Dendritic cell treated with granulocyte-macrophage colony-stimulating factor and Interleukin-4, amounts not matched to agents 40 ng/mL and 50 ng/mL, for 4 days (primary cell): Measurements from ENCODE around the gene OXNAD1.
A peak's percentile ranks its signal among the peaks of the same experiment; 100 is the strongest.

Experiments
- H3K27ac Mint-ChIP-seq: one replicate; pipeline ENCODE4 v1.8.0; 2022; ENCODE audit warnings: mild to moderate bottlenecking, mixed read lengths
- H3K27me3 Mint-ChIP-seq: one replicate; pipeline ENCODE4 v1.8.0; 2022; ENCODE audit warnings: mild to moderate bottlenecking, mixed read lengths
- H3K36me3 Mint-ChIP-seq: one replicate; pipeline ENCODE4 v1.8.0; 2022; ENCODE audit warnings: low read depth, mixed read lengths
- H3K4me1 Mint-ChIP-seq: one replicate; pipeline ENCODE4 v1.8.0; 2022; ENCODE audit warnings: low read depth, mixed read lengths
- H3K4me3 Mint-ChIP-seq: one replicate; pipeline ENCODE4 v1.8.0; 2022; ENCODE audit warnings: mild to moderate bottlenecking, moderate library complexity, mixed read lengths
- H3K9me3 Mint-ChIP-seq: one replicate; pipeline ENCODE4 v1.8.0; 2022; ENCODE audit warnings: mixed read lengths
- intact Hi-C: fragments of 100-400 bp; cut with micrococcal nuclease; formaldehyde crosslinking; loops from one replicate; pipeline ENCODE4 v1.15.0; 2022

OXNAD1 gene, protein sequence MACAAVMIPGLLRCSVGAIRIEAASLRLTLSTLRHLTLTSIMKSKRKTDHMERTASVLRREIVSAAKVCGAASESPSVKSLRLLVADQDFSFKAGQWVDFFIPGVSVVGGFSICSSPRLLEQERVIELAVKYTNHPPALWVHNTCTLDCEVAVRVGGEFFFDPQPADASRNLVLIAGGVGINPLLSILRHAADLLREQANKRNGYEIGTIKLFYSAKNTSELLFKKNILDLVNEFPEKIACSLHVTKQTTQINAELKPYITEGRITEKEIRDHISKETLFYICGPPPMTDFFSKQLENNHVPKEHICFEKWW

DNA sequence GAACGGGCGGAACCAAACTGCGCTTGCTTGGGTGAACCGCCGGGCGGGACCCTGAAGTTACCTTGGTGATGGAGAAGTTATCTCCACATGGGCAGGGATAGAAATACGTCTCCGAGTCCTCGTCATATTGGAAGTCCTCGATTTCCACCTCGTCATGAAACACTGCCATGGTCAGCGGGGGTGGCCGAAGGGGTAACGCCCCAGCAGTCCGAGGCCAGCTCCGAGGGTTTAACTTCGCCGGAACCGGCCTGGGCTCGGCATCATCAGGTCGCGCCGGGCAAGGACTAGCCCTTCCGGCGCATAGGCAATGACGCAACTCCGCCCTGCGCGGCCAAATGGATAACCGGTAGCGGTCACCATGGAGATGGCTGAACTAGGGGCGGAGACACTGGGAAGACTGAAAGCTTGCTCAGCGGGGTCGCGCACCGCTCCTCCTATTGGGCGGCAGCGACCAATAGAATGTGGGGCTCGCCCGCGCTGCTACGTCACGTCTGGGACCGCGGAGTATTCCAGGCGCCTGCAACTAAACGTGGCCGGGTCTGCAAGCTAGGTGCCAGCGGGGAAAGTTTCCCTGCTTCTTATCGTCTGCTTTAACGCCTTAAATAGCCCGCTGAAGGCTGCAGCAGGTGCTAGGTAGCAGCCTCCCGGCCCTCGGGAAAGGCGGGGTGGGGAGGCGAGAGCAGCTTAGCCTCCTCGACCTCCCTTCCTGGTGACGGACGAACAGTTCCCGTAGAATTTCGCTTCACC is at the start of gene OXNAD1, which contains the start of gene DPH3:
Gene OXNAD1, plus strand, starts transcription at position 505 of the 747 bp plus-strand sequence. CDS start 5,741 bp downstream, outside the sequence.
Gene DPH3, minus strand, starts transcription at position 236 of the 747 bp plus-strand sequence. Its CDS starts 67 bp downstream, at position 169.
- H3K4me1 Mint-ChIP-seq = peaks cover 20% of the 10 kb centered on the region
- intact Hi-C loops = no loop called here
- H3K27ac Mint-ChIP-seq = peak within 1 kb of the TSS; percentile 89
- peak within 1 kb of the TSS; percentile 93 for H3K4me3 Mint-ChIP-seq
- H3K36me3 Mint-ChIP-seq = peaks cover 21% of the 10 kb centered on the region
- H3K27me3 Mint-ChIP-seq = no peaks in the 10 kb centered on the region
- no peaks in the 10 kb centered on the region for H3K9me3 Mint-ChIP-seq

DNA sequence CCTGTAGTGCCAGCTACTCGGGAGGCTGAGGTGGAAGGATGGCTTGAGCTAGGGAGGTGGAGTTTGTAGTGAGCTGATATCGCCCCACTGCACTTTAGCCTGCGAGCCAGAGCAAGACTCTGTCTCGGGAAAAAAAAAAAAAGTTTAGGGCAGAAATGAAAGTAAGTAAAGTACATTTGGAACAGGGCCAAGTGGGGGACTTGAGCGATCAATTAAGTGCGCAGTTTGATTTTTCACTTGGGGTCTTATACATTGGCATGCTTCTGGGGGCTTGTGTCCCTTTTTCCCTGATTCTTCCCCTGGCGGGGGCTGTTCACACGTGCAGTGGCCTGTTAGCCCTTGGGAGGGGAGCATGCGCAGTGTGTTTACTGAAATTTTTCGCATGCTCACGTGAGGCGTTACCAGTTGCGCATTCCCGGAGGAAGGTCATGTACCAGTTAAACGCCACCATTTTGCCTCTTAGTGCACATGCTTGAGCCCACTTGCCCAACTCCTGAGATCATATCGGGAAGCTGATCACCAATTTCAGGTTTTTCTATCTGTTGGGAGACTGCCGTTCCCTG is 48.6 kb upstream of the OXNAD1 start:
- Mint-ChIP-seq H3K36me3 (no peaks in the 10 kb centered on the region), H3K4me1 (no peaks in the 10 kb centered on the region), H3K27me3 (no peaks in the 10 kb centered on the region), H3K9me3 (no peaks in the 10 kb centered on the region), H3K4me3 (no peak overlapping the region), H3K27ac (no peak overlapping the region)
- intact Hi-C loops = no loop called here

DNA sequence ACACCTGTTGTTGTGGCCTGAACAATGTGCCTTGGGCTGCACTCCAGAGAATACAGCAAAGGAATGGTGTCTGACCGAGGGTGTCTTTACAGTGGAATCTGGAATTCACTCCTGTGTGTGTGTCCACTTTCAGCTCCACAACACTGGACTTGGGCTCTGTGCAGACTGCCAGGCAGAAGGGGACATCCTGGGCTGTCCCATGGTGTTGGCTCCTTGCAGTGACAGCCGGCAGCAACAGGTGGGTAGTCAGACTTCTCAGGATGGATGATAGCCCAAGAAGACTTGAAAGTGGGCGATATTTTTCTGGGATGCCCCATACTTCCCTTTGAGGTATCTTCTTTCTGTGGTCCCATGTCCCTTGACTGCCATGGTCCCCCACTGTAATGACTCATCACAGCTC is 45.2 kb upstream of the OXNAD1 start:
- H3K27me3 Mint-ChIP-seq = no peaks in the 10 kb centered on the region
- H3K36me3 Mint-ChIP-seq = no peaks in the 10 kb centered on the region
- peaks cover 2% of the 10 kb centered on the region for H3K4me1 Mint-ChIP-seq
- no peaks in the 10 kb centered on the region for H3K9me3 Mint-ChIP-seq
- H3K4me3 Mint-ChIP-seq = no peak overlapping the region
- intact Hi-C loops = no loop called here
- H3K27ac Mint-ChIP-seq = no peak overlapping the region

DNA sequence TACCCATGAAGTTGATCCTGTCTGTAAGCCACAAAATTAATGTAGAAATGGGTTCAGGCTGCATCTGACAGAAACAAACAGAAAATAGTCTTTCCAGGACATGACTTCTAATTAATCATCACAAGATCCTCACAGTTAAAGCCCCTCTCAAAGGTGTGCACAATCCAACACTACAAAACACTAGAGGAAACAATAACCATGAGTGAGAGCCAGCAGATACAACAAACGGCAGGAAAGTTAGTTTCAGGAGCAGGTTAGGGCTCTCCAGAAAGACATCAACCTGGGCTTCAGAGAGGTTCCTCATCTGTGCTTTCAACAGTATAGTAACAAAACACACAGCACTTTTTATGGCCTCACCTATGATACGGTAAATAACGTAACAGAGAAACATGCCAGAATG is 43.0 kb upstream of the OXNAD1 start:
- Mint-ChIP-seq H3K27me3 (no peaks in the 10 kb centered on the region), H3K4me1 (peaks cover 6% of the 10 kb centered on the region), H3K27ac (no peak overlapping the region), H3K4me3 (no peak overlapping the region), H3K36me3 (no peaks in the 10 kb centered on the region), H3K9me3 (peaks cover 9% of the 10 kb centered on the region)
- intact Hi-C loops = no loop called here

DNA sequence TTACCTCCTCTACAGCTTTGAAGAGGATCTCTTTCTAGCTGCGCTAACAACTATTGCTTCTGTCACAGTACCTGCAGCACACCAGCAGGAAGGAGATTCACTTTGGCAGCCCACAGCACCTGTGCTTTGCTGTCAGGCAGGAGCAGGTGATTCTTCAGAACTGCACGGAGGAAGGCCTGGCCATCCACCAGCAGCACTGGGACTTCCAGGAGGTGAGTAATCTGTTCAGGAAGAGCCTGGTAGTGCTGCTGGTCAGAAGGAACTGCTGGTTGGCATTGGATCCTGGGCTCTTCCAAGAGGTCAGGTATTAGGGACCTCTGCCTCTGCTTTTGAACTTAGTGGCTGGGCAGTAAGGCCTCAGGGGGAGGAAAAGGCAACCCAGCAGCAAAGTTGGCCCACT is 42.5 kb upstream of the OXNAD1 start:
- peaks cover 6% of the 10 kb centered on the region for H3K4me1 Mint-ChIP-seq
- no peaks in the 10 kb centered on the region for H3K27me3 Mint-ChIP-seq
- H3K9me3 Mint-ChIP-seq = peaks cover 9% of the 10 kb centered on the region
- H3K4me3 Mint-ChIP-seq = no peak overlapping the region
- H3K36me3 Mint-ChIP-seq = no peaks in the 10 kb centered on the region
- H3K27ac Mint-ChIP-seq = no peak overlapping the region
- intact Hi-C loops = no loop called here

DNA sequence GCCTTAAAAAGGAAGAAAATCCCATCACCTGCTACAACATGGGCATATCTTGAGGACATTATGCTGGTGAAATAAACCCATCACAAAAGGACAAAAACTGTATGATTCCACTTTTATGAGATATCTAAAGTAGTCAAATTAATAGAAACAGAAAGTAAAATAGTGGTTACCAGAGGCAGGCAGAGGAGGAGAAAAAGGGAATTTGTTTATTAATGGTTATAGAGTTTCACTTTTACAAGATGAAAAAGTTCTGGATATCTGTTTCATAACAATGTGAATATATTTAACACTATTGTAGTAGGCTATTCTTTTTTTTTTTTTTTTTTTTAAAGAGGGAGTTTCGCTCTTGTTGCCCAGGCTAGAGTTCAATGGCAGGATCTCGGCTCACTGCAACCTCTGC is 40.7 kb upstream of the OXNAD1 start:
- Mint-ChIP-seq H3K9me3 (peaks cover 9% of the 10 kb centered on the region), H3K27me3 (no peaks in the 10 kb centered on the region), H3K4me3 (no peak overlapping the region), H3K27ac (no peak overlapping the region), H3K4me1 (peaks cover 6% of the 10 kb centered on the region), H3K36me3 (no peaks in the 10 kb centered on the region)
- intact Hi-C loops = no loop called here

DNA sequence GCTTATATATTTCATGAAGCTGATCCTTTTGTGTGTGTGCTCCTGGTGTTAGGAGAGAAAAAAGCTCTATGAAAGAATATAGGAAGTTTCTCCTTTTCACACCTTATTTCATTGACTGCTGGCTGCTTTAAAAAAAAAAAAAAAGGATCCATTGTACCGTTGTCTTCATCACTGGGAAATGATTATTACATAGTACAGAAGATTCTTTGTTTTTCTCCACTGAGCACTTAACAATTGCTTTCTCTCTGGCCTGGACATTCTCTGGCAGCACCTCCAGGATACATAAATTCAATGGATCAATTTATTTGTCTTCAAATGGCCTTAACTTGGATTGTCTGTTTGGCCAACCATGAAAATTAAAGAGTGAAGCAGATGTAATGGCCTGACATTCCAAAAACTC is 37.4 kb upstream of the OXNAD1 start:
- intact Hi-C loops = no loop called here
- Mint-ChIP-seq H3K27ac (no peak overlapping the region), H3K36me3 (no peaks in the 10 kb centered on the region), H3K9me3 (peaks cover 9% of the 10 kb centered on the region), H3K4me3 (no peak overlapping the region), H3K27me3 (no peaks in the 10 kb centered on the region), H3K4me1 (peaks cover 6% of the 10 kb centered on the region)

DNA sequence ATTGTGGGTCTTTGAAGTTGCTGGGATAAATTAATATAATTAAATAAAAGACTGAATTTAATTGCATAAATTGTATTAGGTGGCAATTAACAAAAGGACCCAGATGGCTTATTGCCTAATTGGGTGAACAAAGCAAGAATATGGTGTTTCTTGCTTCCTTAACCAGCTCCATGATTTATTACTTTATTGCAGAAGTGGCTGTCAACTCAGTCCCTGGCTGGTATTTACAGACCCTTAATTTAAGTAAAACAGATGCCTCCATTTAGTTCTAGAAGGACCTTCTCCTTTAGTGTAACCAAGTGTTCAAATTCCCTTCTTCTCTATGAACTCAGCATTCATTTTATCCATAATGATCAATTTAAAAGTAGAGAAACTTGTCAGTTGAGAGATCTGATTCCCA is 35.3 kb upstream of the OXNAD1 start:
- H3K36me3 Mint-ChIP-seq = no peaks in the 10 kb centered on the region
- intact Hi-C loops = no loop called here
- no peak overlapping the region for H3K27ac Mint-ChIP-seq
- H3K4me1 Mint-ChIP-seq = peaks cover 12% of the 10 kb centered on the region
- no peaks in the 10 kb centered on the region for H3K27me3 Mint-ChIP-seq
- peaks cover 9% of the 10 kb centered on the region for H3K9me3 Mint-ChIP-seq
- H3K4me3 Mint-ChIP-seq = no peak overlapping the region

DNA sequence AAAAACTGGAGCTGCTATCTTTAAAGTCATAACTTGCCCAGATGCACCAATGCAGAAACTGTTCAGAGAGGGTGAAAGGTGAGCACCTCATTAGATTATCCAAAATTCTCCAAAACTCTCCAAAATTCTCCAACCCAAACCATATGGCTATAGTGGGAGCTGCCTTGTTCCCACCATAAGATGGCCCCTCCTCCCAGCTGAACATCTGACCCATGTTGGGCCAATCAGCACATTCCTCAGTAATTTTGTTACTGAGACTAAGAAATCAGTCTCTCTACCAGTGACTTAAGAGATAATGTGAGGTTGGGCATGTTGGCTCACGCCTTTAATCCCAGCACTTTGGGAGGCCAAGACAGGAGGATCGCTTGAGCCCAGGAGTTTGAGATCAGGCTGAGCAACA is 33.0 kb upstream of the OXNAD1 start:
- no peaks in the 10 kb centered on the region for H3K9me3 Mint-ChIP-seq
- intact Hi-C loops = no loop called here
- no peak overlapping the region for H3K27ac Mint-ChIP-seq
- no peaks in the 10 kb centered on the region for H3K27me3 Mint-ChIP-seq
- H3K36me3 Mint-ChIP-seq = no peaks in the 10 kb centered on the region
- no peak overlapping the region for H3K4me3 Mint-ChIP-seq
- H3K4me1 Mint-ChIP-seq = peaks cover 6% of the 10 kb centered on the region

DNA sequence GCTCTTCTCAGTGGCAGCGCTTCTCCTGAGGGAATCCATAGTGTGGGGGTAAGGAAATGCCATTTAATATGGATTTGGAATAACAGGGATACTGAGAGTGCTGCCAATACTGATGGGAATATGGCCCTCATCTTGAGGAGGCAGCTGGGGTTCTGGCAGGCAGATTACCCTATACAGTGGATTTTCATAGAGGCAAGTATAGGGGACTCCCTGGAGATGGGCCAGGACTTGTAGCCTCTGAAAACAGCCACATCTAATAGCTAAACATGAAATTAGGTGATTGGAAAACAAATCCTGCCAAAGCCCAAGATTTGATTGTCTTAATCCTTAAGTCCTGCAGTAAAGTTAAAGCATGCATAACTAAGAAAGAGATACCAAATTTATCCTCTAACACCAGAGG is 31.2 kb upstream of the OXNAD1 start:
- H3K27me3 Mint-ChIP-seq = no peaks in the 10 kb centered on the region
- H3K9me3 Mint-ChIP-seq = no peaks in the 10 kb centered on the region
- H3K4me1 Mint-ChIP-seq = peaks cover 7% of the 10 kb centered on the region
- H3K27ac Mint-ChIP-seq = no peak overlapping the region
- H3K36me3 Mint-ChIP-seq = no peaks in the 10 kb centered on the region
- intact Hi-C loops = no loop called here
- H3K4me3 Mint-ChIP-seq = no peak overlapping the region

DNA sequence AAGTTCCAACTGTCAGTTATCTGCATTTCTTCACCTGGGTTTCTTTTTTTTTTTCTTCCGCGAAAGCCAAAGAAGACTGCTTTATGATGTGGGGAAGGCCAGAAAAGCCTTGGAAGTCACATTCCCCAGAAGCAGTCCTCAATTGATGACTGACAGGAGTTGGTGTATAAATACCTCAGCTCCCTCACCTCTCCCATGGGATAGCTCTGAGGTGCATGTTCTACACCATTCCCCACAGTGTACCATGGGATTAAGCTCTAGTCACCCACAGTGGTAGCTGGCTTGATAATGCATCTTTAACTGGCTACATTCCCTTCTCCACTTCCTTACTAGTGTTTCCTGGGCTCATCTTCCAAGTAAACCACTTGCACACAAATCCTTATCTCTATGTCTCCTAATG is 30.7 kb upstream of the OXNAD1 start:
- H3K4me3 Mint-ChIP-seq = no peak overlapping the region
- H3K9me3 Mint-ChIP-seq = no peaks in the 10 kb centered on the region
- H3K27me3 Mint-ChIP-seq = no peaks in the 10 kb centered on the region
- intact Hi-C loops = no loop called here
- H3K27ac Mint-ChIP-seq = no peak overlapping the region
- no peaks in the 10 kb centered on the region for H3K36me3 Mint-ChIP-seq
- H3K4me1 Mint-ChIP-seq = peaks cover 12% of the 10 kb centered on the region

DNA sequence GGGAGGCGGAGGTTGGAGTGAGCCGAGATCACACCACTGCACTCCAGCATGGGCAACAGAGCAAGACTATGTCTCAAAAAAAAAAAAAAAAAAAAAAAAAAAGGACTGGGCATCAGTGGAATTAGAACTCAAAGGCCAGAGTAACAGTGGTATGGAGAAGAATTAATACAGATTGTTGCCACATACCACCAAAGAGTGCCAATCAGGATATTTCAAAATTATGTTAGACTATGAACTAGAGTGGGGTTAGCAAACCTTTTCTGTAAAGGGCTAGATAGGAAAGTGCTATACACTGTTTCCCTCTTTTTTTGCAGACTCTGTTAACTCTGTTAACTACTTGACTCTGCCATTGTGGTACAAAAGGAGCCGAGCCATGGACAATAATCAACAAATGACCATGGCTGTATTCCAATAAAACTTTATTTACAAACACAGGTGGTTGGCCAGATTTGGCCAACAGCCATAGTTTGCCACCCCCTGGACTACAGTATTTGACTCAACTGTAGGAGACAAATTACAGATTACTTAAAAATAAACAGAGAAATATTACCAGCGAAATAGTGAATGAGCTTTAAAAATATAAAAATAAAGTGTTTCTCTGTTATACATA is 28.9 kb upstream of the OXNAD1 start:
- Mint-ChIP-seq H3K36me3 (no peaks in the 10 kb centered on the region), H3K9me3 (no peaks in the 10 kb centered on the region), H3K27me3 (no peaks in the 10 kb centered on the region), H3K27ac (no peak overlapping the region), H3K4me3 (no peak overlapping the region), H3K4me1 (peaks cover 24% of the 10 kb centered on the region)
- intact Hi-C loops = no loop called here

DNA sequence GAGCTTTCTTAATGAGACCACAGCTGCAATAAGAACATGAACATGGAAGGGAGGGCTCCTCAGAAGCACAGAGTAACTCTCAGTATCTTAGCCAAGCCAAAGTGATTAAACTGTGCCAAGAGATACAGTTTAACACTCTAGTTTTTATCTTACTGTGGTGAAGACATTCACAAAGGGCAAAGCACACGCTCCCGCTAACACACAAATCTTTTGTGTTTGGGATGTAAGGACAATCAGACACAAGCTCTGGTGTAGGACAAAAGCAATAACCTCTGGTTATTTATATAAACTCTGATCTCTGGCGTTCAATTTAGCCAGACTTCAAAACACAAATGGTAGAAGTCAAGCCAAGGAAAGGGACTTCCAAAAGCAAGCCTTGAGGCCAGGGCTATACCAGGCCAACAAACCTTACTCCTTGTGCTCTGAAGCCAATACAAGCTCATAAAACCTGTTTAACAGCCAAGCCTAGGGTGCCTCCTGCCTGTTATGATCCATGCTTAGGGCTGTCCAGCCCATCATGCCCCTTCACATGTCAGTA is 28.1 kb upstream of the OXNAD1 start:
- intact Hi-C loops = no loop called here
- H3K27ac Mint-ChIP-seq = no peak overlapping the region
- no peaks in the 10 kb centered on the region for H3K36me3 Mint-ChIP-seq
- H3K4me3 Mint-ChIP-seq = no peak overlapping the region
- H3K4me1 Mint-ChIP-seq = peaks cover 24% of the 10 kb centered on the region
- H3K9me3 Mint-ChIP-seq = no peaks in the 10 kb centered on the region
- H3K27me3 Mint-ChIP-seq = no peaks in the 10 kb centered on the region
